Keratinocyte (primary cell): Measurements from ENCODE around the gene CHCHD2. TPM values are rescaled to one million over a fixed set of nuclear protein-coding genes. Genes with fewer than 3 reads are reported as not detected.

Source experiments
- DNase-seq: peaks from one replicate; pipeline ENCODE4 v3.0.0-alpha.2; 2011; ENCODE audit warnings: low read depth, missing footprints, low spot score
- FAIRE-seq: peaks from 2 replicates; lab custom pipeline; 2011; peaks lifted over from hg19 to GRCh38; lab: Jason Lieb, UNC
- H2AFZ ChIP-seq: 2 replicates; pipeline ENCODE4 v1.6.0; 2012; ENCODE audit warnings: low read length, control low read depth, inconsistent platforms; ENCODE audit not compliant: control insufficient read depth
- H3K27ac ChIP-seq: 2 replicates; pipeline ENCODE4 v1.5.1; 2011; ENCODE audit warnings: low read length; ENCODE audit not compliant: control insufficient read depth, insufficient read depth
- H3K27me3 ChIP-seq: 3 replicates; pipeline ENCODE4 v1.6.0; 2011; ENCODE audit warnings: low read length; ENCODE audit not compliant: control insufficient read depth, insufficient read depth; ENCODE audit errors: extremely low read depth
- H3K36me3 ChIP-seq, 2 experiments: 2 replicates in 1 of 2; 3 replicates in 1 of 2; pipeline ENCODE4 v1.5.1; 2011; ENCODE audit warnings: low read length in 2 of 2, mild to moderate bottlenecking in 1 of 2; ENCODE audit not compliant: control insufficient read depth in 2 of 2, insufficient read depth in 2 of 2; ENCODE audit errors: extremely low read depth in 1 of 2
- H3K4me1 ChIP-seq: 3 replicates; pipeline ENCODE4 v1.5.1; 2011; ENCODE audit warnings: low read length; ENCODE audit not compliant: control insufficient read depth, insufficient read depth; ENCODE audit errors: extremely low read depth
- H3K4me2 ChIP-seq: 3 replicates; pipeline ENCODE4 v1.6.0; 2011; ENCODE audit warnings: low read depth, low read length; ENCODE audit not compliant: control insufficient read depth, insufficient read depth; ENCODE audit errors: extremely low read depth
- H3K4me3 ChIP-seq, 3 experiments: fragments of 200-600 bp in 1 of 3; sonication (generic) in 1 of 3; 2 replicates in 2 of 3; 3 replicates in 1 of 3; pipeline ENCODE4 v1.5.1; 2011 to 2016; ENCODE audit warnings: low read length in 3 of 3, mild to moderate bottlenecking in 3 of 3, control low read depth in 2 of 3, inconsistent platforms in 1 of 3, low read depth in 1 of 3, mixed read lengths in 1 of 3, mixed run types in 1 of 3, moderate library complexity in 1 of 3; ENCODE audit not compliant: control insufficient read depth in 2 of 3, insufficient read depth in 2 of 3; ENCODE audit errors: extremely low read depth in 1 of 3
- H3K79me2 ChIP-seq: 2 replicates; pipeline ENCODE4 v1.6.0; 2012; ENCODE audit warnings: low read length; ENCODE audit not compliant: control insufficient read depth, insufficient read depth
- H3K9ac ChIP-seq: 3 replicates; pipeline ENCODE4 v1.6.0; 2011; ENCODE audit warnings: low read length; ENCODE audit not compliant: control insufficient read depth, insufficient read depth; ENCODE audit errors: extremely low read depth
- H3K9me1 ChIP-seq: 3 replicates; pipeline ENCODE4 v1.6.0; 2011; ENCODE audit warnings: low read length; ENCODE audit not compliant: control insufficient read depth, insufficient read depth; ENCODE audit errors: extremely low read depth
- H3K9me3 ChIP-seq: 2 replicates; pipeline ENCODE4 v1.5.1; 2012; ENCODE audit warnings: low read depth, low read length; ENCODE audit not compliant: control insufficient read depth
- H4K20me1 ChIP-seq: 3 replicates; pipeline ENCODE4 v1.6.0; 2011; ENCODE audit warnings: low read length; ENCODE audit not compliant: control insufficient read depth, insufficient read depth; ENCODE audit errors: extremely low read depth
- CTCF ChIP-seq, 3 experiments: IDR thresholded peaks in 1 of 3; conservative IDR thresholded peaks in 1 of 3; optimal IDR thresholded peaks in 1 of 3; 2 replicates in 2 of 3; 3 replicates in 1 of 3; pipeline versions ENCODE3 to v1.5.1; 2011; ENCODE audit warnings: low read length in 3 of 3, mild to moderate bottlenecking in 3 of 3, moderate library complexity in 2 of 3, control low read depth in 1 of 3, inconsistent platforms in 1 of 3; ENCODE audit not compliant: insufficient read depth in 2 of 3; ENCODE audit errors: extremely low read depth in 1 of 3
- EZH2 ChIP-seq: IDR thresholded peaks from one replicate; pipeline ENCODE4 v1.6.1; 2012; ENCODE audit warnings: inconsistent platforms, mild to moderate bottlenecking, low read length, moderate library complexity
- dilution Hi-C: fragments of 300-500 bp; cut with MboI; formaldehyde crosslinking; loops from one replicate; pipeline ENCODE4 v1.7.0; 2020; ENCODE audit warnings: low sequenced_read_pairs; ENCODE audit not compliant: extremely low pct_ligation_motif_present
- polyA plus RNA-seq, 5 experiments: library from polyadenylated mRNA; depleted of rRNA in 3 of 5; stranded (reverse) in 3 of 5; stranded (forward) in 1 of 5; unstranded in 1 of 5; fragments of >200 nt; gene quantifications; 1 replicate in 1 of 5; 2 replicates in 3 of 5; 3 replicates in 1 of 5; pipeline versions ENCODE4 v1.2.1 to v1.2.3, GENCODE V29; 2011 to 2012; ENCODE audit warnings: missing spikeins in 2 of 5, low read depth in 1 of 5, low replicate concordance in 1 of 5

CHCHD2 gene
- polyA plus RNA-seq, 1 donor (not counting 4 experiments of a cell fraction or from before 2014, with no cell fraction given), result 420 TPM

DNA sequence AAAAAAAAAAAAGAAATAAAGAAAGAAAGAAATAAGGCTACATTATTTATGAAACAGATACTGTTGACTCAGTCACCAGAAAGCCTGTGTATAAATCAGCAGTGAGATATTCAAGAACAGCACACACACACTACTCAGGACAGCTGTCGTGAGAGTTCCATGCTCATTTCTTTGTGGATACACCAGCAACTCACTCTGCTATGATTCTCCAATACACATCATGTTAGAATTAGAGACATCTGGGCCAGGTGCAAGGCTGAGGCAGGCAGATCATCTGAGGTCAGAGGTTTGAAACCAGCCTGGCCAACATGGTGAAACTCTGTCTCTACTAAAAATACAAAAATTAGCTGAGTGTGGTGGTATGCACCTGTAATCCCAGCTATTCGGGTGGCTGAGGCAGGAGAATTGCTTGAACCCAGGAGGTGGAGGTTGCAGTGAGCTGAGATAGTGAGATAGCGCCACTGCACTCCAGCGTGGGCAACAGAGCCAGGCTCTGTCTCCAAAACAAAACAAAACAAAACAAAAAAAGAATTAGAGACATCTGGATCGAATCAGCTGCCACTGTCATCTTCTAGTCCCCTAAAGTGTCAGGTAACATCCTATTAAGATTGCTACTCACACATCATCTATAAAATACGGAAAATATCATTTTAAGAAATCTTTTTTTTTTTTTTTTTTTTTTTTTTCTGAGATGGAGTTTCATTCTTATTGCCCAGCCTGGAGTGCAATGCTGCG lies 21.1 kb upstream of the CHCHD2 start:
- no peaks in the 10 kb centered on the region for H3K9me1 ChIP-seq
- no peaks in the 10 kb centered on the region for H3K27me3 ChIP-seq
- no peak for TF ChIP-seq EZH2
- TF ChIP-seq CTCF (optimal IDR thresholded peaks at IDR 0.05 in 1 of 3, IDR thresholded peaks at IDR 0.05 in 1 of 3, conservative IDR thresholded peaks at IDR 0.05 in 1 of 3; ENCODE audit: extremely low read depth in 1 of 3, insufficient read depth in 2 of 3, low read length in 3 of 3), result no peak
- H3K9me3 ChIP-seq, result no peaks in the 10 kb centered on the region
- H3K9ac ChIP-seq, result no peak overlapping the region
- H3K79me2 ChIP-seq, result no peaks in the 10 kb centered on the region
- H3K27ac ChIP-seq, result no peak overlapping the region
- no peaks in the 10 kb centered on the region for H3K4me1 ChIP-seq
- dilution Hi-C loops, result no loop called here
- H3K4me2 ChIP-seq, result no peak overlapping the region
- no peak overlapping the region for H2AFZ ChIP-seq
- H4K20me1 ChIP-seq, result no peaks in the 10 kb centered on the region
- FAIRE-seq, result no peak
- no peak for DNase-seq
- no peaks in the 10 kb centered on the region for H3K36me3 ChIP-seq
- H3K4me3 ChIP-seq, result no peak overlapping the region

- Histone ChIP-seq H3K4me2 (no peak overlapping the region), H3K36me3 (no peaks in the 10 kb centered on the region), H3K9me1 (no peaks in the 10 kb centered on the region), H4K20me1 (no peaks in the 10 kb centered on the region), H3K9me3 (no peaks in the 10 kb centered on the region), H3K79me2 (no peaks in the 10 kb centered on the region), H3K4me1 (no peaks in the 10 kb centered on the region), H3K9ac (no peak overlapping the region), H3K27me3 (no peaks in the 10 kb centered on the region), H3K4me3 (no peak overlapping the region), H3K27ac (no peak overlapping the region), H2AFZ (no peak overlapping the region)
- no peak for TF ChIP-seq EZH2
- TF ChIP-seq CTCF (optimal IDR thresholded peaks at IDR 0.05 in 1 of 3, IDR thresholded peaks at IDR 0.05 in 1 of 3, conservative IDR thresholded peaks at IDR 0.05 in 1 of 3; ENCODE audit: extremely low read depth in 1 of 3, insufficient read depth in 2 of 3, low read length in 3 of 3), result no peak
- FAIRE-seq (no peak), DNase-seq (no peak)
- dilution Hi-C loops, result no loop called here
Measured at GRCh38 chr7:56125831-56126230, 19.6 kb upstream of the CHCHD2 start.
